GM19397 (cell line): ENCODE results near the gene ANP32A.
"Not testable (repeated sequence)": the region's sequence is repeated elsewhere in the genome, so short reads cannot be mapped to it uniquely, and the experiment has no call there.

Experiments used
- ATAC-seq: cut with Tn5 transposase; IDR thresholded peaks from one replicate; pipeline ENCODE4 v1.9.1; 2021; ENCODE audit warnings: mild to moderate bottlenecking, moderate library complexity; ENCODE audit not compliant: unreplicated experiment

Gene ANP32A

GRCh38 chr15:68759982-68760579 lies 60.6 kb downstream of the ANP32A start:
- ATAC-seq, result not testable (repeated sequence)

- ATAC-seq, result no peak
Observed at GRCh38 chr15:68755731-68756130, 65.0 kb downstream of the ANP32A start.

GRCh38 chr15:68751622-68752021 lies 69.1 kb downstream of the ANP32A start:
- ATAC-seq, result no peak

- no peak for ATAC-seq
Observed at GRCh38 chr15:68749793-68750192, 70.9 kb downstream of the ANP32A start.

- no peak for ATAC-seq
Observed at GRCh38 chr15:68749365-68749764, 71.3 kb downstream of the ANP32A start.

- no peak for ATAC-seq
Observed at GRCh38 chr15:68743256-68743655, 77.4 kb downstream of the ANP32A start.

GRCh38 chr15:68739390-68740080 lies 81.2 kb downstream of the ANP32A start:
- no peak for ATAC-seq

GRCh38 chr15:68735610-68736009 lies 85.1 kb downstream of the ANP32A start:
- ATAC-seq, result no peak

GRCh38 chr15:68734881-68735280 lies 85.8 kb downstream of the ANP32A start:
- ATAC-seq, result no peak

- ATAC-seq, result no peak
Observed at GRCh38 chr15:68734352-68734751, 86.3 kb downstream of the ANP32A start.

- ATAC-seq, result no peak
Observed at GRCh38 chr15:68733666-68734065, 87.0 kb downstream of the ANP32A start.

- ATAC-seq, result no peak
Observed at GRCh38 chr15:68732451-68732850, 88.2 kb downstream of the ANP32A start.

- ATAC-seq, result no peak
Observed at GRCh38 chr15:68730976-68731897, 89.5 kb downstream of the ANP32A start.

- no peak for ATAC-seq
Observed at GRCh38 chr15:68730471-68730919, 90.2 kb downstream of the ANP32A start.

GRCh38 chr15:68729789-68730411 lies 90.8 kb downstream of the ANP32A start:
- ATAC-seq, result no peak
